Activated T-helper 17 cell treated with anti-CD3 and anti-CD28 coated beads, Interleukin-2, amount 50 U/mL, for 72 hours (primary cell): ENCODE data around the gene SIAH1. TPM values are rescaled to one million over a fixed set of nuclear protein-coding genes. Genes with fewer than 3 reads are reported as not detected.
A peak's percentile ranks its signal among the peaks of the same experiment; 100 is the strongest.

Experiments used
- ATAC-seq: fragments of 150-1000 bp; cut with Tn5 transposase; replicated peaks from 2 replicates; pipeline ENCODE4 v1.10.0; 2021; ENCODE audit warnings: mild to moderate bottlenecking, moderate library complexity
- H3K27ac Mint-ChIP-seq: one replicate; pipeline ENCODE4 v1.8.0; 2022; ENCODE audit warnings: mixed read lengths
- H3K27me3 Mint-ChIP-seq: one replicate; pipeline ENCODE4 v1.8.0; 2022; ENCODE audit warnings: mixed read lengths
- H3K36me3 Mint-ChIP-seq: one replicate; pipeline ENCODE4 v1.8.0; 2022; ENCODE audit warnings: low read depth, mild to moderate bottlenecking, mixed read lengths
- H3K4me1 Mint-ChIP-seq: one replicate; pipeline ENCODE4 v1.8.0; 2022; ENCODE audit warnings: mixed read lengths
- H3K4me3 Mint-ChIP-seq: one replicate; pipeline ENCODE4 v1.8.0; 2022; ENCODE audit warnings: mild to moderate bottlenecking, mixed read lengths
- H3K9me3 Mint-ChIP-seq: one replicate; pipeline ENCODE4 v1.8.0; 2022; ENCODE audit warnings: mixed read lengths
- total RNA-seq, 2 donors: library from RNA; stranded (reverse); gene quantifications; one replicate each; pipeline ENCODE4 v1.2.3, GENCODE V29; 2022

Gene SIAH1
- total RNA-seq, 2 donors from 2014 or later, result 15.0 to 16.5 TPM

DNA sequence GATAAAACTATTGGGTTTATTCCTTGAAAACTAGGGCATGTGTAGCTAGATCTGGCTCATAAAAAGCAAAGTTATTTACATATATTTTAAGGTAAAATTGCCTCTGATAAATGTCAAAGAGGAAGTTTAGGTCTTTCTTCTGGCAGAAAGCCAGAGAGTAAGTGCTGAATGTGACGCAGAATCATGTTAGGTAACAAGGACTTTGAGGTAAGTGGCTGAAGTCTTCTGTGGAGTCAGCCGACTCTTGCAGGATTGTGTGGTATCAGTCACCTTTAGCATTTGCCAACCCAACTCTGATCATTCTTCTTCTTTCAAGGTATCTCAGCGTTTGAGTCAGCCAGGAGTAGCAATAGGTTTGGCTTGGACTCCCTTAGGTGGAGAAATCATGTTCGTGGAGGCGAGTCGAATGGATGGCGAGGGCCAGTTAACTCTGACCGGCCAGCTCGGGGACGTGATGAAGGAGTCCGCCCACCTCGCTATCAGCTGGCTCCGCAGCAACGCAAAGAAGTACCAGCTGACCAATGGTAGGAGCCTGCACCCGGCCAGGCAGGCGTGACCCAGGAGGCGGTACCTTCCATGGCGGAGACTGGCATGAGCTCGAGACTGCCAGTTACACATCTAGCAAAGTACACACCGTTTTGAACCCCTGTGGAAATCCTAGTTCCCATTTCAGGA is 37.9 kb downstream of the SIAH1 start:
- Mint-ChIP-seq H3K27me3 (no peaks in the 10 kb centered on the region), H3K9me3 (no peaks in the 10 kb centered on the region), H3K27ac (no peak overlapping the region), H3K36me3 (peaks cover 72% of the 10 kb centered on the region), H3K4me3 (no peak overlapping the region), H3K4me1 (no peaks in the 10 kb centered on the region)
- no peak for ATAC-seq

DNA sequence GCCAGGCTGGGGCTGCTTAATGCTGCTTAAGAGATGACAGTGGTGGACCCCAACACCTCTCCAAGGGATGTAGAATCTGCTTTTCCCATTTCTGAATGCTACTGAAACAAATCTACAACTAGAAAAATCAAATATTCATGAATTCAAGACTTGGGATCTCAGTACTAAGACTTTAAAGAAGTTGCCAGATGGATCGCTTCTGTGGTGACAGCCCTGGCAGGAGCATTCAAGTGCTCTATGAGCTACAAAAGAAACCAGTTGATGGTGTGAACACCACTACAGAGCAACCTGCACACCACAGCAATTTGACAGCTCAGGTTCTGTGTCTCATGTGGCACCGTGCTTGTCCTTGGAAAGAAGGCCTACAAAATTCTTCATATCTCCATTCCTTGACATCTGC is 42.6 kb downstream of the SIAH1 start:
- H3K4me1 Mint-ChIP-seq, result peaks cover 18% of the 10 kb centered on the region
- H3K27me3 Mint-ChIP-seq, result no peaks in the 10 kb centered on the region
- no peak for ATAC-seq
- no peak overlapping the region for H3K4me3 Mint-ChIP-seq
- no peaks in the 10 kb centered on the region for H3K9me3 Mint-ChIP-seq
- H3K36me3 Mint-ChIP-seq, result peaks cover 71% of the 10 kb centered on the region
- peak overlapping the region; percentile 28 for H3K27ac Mint-ChIP-seq

DNA sequence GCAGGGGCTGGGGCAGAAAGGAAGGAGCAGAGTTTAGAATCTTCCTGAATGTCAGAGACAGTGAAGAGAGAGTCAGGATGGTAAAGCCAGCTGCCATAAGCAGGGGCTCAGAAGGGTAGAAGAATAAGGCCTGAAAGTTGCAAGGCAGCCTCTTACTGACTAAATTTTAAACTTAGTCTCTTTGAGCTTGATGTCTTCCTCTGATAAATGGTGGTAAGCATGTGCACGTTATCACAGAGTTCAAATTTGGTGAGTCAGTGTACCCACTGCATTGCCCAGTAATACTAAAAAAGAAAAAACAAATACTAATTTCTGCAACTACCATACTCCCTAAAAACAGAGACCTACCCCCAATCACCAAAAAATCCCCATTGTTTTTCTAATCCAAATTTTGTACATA is 45.2 kb downstream of the SIAH1 start:
- H3K4me3 Mint-ChIP-seq, result no peak overlapping the region
- H3K9me3 Mint-ChIP-seq, result no peaks in the 10 kb centered on the region
- peaks cover 81% of the 10 kb centered on the region for H3K36me3 Mint-ChIP-seq

DNA sequence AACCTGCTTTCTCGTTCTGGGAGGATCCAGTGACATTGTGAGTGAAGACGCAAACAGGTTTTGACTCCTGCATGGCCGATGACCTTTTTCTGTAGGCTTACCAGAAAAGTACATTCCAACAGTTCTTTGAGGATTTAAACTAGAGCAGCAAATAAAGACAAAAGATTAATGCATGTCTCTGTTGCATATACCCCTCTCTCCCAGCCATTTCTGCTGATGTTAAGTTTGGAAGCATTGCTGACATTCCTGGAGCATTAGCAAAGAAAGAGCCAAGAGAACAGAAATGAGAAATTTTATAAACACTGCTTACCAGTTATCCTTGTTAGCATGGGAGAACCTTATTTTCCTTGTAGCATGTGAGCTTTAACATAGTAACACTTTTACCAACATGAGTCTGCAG is 49.3 kb downstream of the SIAH1 start:
- H3K27ac Mint-ChIP-seq, result no peak overlapping the region
- H3K4me1 Mint-ChIP-seq, result peaks cover 18% of the 10 kb centered on the region
- no peak for ATAC-seq
- H3K36me3 Mint-ChIP-seq, result peaks cover 81% of the 10 kb centered on the region
- H3K27me3 Mint-ChIP-seq, result no peaks in the 10 kb centered on the region
- H3K4me3 Mint-ChIP-seq, result no peak overlapping the region
- no peaks in the 10 kb centered on the region for H3K9me3 Mint-ChIP-seq

More for the DNA sequence above, 45.2 kb downstream of the SIAH1 start:
- peak; percentile 35 for ATAC-seq
- peak overlapping the region; percentile 75 for H3K27ac Mint-ChIP-seq
- no peaks in the 10 kb centered on the region for H3K27me3 Mint-ChIP-seq
- peaks cover 18% of the 10 kb centered on the region for H3K4me1 Mint-ChIP-seq

DNA sequence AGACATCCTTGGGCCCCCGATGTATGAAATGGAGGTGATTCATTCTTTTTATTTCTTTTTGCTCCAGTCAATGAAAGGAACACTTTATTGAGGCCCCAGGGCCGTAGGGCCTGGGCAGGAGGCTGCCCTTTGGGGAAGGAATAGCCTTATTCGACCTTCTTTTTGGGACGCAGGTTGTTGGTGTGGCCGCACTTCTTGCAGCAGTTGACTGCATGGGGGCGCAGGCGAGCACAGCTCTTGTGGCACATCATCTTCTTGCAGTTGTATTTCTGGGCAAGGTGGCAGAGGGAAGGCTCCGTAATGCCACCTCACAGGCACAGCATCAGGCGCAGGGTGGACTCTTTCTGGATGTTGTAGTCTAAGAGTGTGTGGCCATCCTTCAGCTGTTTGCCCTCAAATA is 50.9 kb downstream of the SIAH1 start:
- no peak overlapping the region for H3K4me3 Mint-ChIP-seq
- ATAC-seq, result no peak
- H3K4me1 Mint-ChIP-seq, result peaks cover 10% of the 10 kb centered on the region
- peaks cover 70% of the 10 kb centered on the region for H3K36me3 Mint-ChIP-seq
- H3K9me3 Mint-ChIP-seq, result no peaks in the 10 kb centered on the region
- H3K27me3 Mint-ChIP-seq, result no peaks in the 10 kb centered on the region
- H3K27ac Mint-ChIP-seq, result no peak overlapping the region

DNA sequence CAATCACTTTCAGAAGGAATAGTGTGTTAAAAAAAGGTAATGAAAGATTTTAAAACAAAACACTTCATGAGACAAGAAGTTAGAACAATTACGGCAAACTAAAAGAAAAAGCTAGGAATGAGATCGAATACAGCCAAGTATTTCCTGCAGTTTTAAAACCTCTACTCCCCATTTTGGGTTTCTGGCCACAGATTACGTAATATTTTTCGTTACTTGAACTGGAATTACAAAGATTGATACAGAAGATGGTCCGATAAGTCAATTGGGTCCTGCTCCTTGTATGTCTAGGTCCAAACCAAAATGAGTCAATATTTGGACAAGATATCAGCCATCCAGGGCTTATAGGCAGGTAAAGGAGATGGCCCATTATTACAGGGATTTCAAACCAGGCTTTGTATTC is 52.2 kb downstream of the SIAH1 start:
- Mint-ChIP-seq H3K27me3 (no peaks in the 10 kb centered on the region), H3K4me1 (no peaks in the 10 kb centered on the region), H3K9me3 (no peaks in the 10 kb centered on the region), H3K4me3 (no peak overlapping the region), H3K27ac (no peak overlapping the region), H3K36me3 (peaks cover 58% of the 10 kb centered on the region)
- ATAC-seq, result no peak

DNA sequence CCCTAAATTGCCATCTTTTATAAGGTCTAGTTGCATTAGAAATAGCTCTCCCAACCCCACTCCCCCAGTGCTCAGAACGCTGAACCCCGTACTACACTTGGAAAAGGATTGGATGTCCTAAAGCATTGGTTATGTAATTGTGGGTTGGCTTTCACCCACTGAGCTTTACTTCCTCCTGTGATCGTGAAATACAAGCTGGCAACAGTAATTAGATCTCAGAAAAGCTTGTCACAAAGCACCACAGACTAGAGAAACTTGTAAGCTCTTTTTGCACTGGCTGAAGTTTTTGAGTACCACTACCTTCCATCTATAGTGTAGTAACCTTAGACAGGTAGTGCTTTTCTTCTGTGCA is 54.4 kb downstream of the SIAH1 start:
- no peak for ATAC-seq
- Mint-ChIP-seq H3K27me3 (no peaks in the 10 kb centered on the region), H3K9me3 (no peaks in the 10 kb centered on the region), H3K4me1 (peaks cover 4% of the 10 kb centered on the region), H3K27ac (no peak overlapping the region), H3K36me3 (peaks cover 46% of the 10 kb centered on the region), H3K4me3 (no peak overlapping the region)

DNA sequence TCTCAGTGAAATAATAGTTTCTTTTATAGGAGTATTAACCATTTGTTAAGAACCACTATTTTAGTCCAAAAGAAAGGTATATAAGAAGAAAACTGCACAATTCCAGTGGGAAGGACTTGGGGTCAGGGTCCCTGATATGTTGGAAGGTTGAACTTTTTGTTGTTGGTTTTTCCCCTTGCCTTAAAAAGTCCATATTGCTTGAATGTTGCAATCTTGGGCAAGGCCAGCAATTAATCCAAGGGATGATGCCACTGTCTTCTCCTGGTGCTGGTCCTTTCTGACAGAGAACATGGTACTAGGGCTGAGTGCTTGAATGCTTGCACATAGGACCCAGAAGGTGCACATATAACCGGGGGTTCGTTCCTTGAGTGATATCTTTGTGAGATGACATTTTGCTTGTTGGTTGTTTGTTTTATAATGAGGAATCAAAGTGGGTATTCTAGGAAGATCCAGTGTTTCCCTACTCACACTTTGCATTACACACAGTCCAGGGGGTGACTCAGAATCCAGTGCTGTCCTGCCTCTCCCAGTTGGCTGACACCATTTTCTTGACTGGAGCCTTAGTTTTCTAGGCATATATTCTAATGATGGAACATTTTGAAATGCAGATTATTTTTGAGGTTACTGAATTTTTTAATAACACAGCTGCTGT is 54.9 kb downstream of the SIAH1 start:
- peaks cover 43% of the 10 kb centered on the region for H3K36me3 Mint-ChIP-seq
- H3K4me1 Mint-ChIP-seq, result peaks cover 4% of the 10 kb centered on the region
- H3K27ac Mint-ChIP-seq, result no peak overlapping the region
- no peaks in the 10 kb centered on the region for H3K27me3 Mint-ChIP-seq
- no peaks in the 10 kb centered on the region for H3K9me3 Mint-ChIP-seq
- H3K4me3 Mint-ChIP-seq, result no peak overlapping the region
- ATAC-seq, result no peak

DNA sequence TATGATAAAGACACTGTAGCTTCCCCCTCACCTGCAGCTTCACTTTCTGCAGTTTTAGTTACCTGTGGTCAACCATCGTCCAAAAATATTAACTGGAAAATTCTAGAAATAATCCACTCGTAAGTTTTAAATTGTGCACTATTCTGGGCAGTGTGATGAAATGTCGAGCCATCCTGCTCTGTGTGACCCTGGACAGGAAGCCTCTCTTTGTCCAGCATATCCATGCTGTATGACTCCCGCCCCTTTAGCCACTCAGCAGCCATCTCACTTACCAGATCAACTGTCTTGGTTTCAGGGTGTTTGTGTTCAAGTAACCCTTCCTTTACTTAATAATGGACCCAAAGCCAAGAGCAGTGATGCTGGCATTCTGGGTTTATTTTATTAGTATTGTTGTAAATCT is 56.1 kb downstream of the SIAH1 start:
- ATAC-seq, result no peak
- Mint-ChIP-seq H3K4me1 (peaks cover 7% of the 10 kb centered on the region), H3K27ac (no peak overlapping the region), H3K36me3 (peaks cover 40% of the 10 kb centered on the region), H3K4me3 (no peak overlapping the region), H3K27me3 (no peaks in the 10 kb centered on the region), H3K9me3 (no peaks in the 10 kb centered on the region)

DNA sequence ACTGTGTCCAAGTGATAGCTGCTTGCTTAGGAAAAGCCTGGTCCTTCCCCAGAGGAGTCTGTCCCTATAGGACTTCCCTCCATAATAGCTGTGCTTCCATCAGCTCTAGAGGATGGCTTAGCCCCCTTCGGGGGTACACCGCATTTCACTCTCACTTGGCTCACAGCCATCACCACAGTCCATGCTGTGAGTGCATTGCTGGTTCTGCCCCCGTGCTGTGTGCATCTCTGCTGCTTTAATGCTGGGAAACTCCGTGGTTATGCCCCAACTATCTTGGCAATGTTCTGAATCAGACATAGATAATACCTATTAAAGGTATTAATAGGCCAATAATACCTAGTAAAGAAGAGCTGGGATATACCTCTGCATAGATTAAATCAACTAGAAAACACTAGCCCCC is 58.3 kb downstream of the SIAH1 start:
- H3K9me3 Mint-ChIP-seq, result no peaks in the 10 kb centered on the region
- no peak overlapping the region for H3K4me3 Mint-ChIP-seq
- no peaks in the 10 kb centered on the region for H3K27me3 Mint-ChIP-seq
- H3K36me3 Mint-ChIP-seq, result peaks cover 43% of the 10 kb centered on the region
- no peak overlapping the region for H3K27ac Mint-ChIP-seq
- peaks cover 8% of the 10 kb centered on the region for H3K4me1 Mint-ChIP-seq
- ATAC-seq, result no peak

DNA sequence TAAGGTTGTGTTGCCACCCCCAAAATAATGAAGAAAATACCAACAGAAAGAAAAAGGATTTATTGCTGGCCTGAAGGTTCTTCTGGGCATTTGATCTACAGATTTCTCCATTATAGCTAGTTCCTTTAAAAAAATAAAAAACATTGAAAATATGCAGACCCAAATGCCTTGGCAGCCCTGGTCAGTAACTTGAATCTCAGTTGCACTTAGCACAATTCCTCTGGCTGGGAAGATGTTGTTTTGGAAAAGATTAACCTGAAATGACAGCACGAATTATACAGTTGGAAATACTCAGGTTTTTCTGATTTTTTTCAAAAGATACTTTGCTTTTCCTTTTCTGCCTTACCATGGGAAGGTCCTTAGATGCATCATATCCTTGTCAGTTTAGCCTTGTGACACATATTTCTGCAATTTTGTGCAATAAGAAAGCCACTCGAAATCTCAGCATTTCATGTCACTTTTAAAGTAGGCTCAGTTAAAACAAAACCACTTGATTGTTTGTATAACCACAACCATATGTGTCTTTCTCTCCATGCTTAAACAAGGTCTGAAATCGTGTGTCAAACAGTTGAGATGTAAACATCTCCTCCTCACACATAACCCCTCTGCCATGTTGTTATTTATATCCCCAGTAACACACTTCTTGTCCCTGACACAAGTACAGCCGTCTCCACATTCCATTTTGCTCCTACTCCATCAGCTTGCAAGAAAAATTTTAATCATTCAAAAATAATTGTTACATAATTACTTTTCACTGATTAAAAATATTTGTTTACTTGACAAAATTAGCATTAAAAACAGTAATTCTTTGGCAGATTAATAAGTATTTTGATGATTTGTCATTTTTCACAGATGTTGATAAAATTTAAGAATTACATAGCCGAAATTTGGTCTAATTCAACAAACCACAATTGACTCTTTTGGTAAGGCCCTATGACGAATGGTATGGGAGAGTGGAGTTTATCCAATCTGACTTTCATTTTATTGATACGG is 61.1 kb downstream of the SIAH1 start:
- Mint-ChIP-seq H3K4me3 (no peak overlapping the region), H3K27ac (no peak overlapping the region), H3K4me1 (peaks cover 9% of the 10 kb centered on the region), H3K9me3 (no peaks in the 10 kb centered on the region), H3K36me3 (peaks cover 41% of the 10 kb centered on the region), H3K27me3 (no peaks in the 10 kb centered on the region)
- no peak for ATAC-seq

DNA sequence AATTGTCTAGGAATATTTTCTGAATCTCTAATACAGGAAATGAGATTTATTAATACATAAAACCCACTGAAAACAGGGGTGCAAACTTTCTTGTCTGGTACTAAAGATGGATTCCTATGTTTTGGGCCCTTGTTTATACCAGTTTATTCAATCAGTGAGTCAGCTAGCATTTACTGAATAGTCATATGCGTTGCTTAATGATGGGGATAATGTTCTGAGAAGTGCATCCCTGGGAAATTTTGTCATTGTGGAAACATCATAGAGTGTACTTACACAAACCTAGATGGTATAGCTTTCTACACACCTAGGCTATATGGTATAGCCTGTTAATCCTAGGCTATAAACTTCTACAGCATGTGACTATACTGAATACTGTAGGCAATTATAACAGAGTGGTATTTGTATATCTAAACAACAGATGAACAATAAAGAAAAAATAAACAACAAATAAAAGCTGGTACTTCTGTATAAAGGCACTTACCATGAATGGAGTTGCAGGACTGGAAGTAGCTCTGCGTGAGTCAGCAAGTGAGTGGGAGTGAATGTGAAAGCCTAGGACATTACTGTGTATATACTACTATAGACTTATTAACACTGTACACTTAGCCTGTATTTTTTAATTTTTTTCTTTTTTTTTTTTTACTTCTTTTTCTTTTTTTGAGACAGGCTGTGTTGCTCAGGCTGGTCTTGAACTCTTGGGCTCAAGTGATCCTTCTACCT is 63.7 kb downstream of the SIAH1 start:
- no peak overlapping the region for H3K4me3 Mint-ChIP-seq
- no peaks in the 10 kb centered on the region for H3K27me3 Mint-ChIP-seq
- H3K36me3 Mint-ChIP-seq, result peaks cover 46% of the 10 kb centered on the region
- H3K9me3 Mint-ChIP-seq, result no peaks in the 10 kb centered on the region
- ATAC-seq, result peak; percentile 77
- H3K27ac Mint-ChIP-seq, result no peak overlapping the region
- peaks cover 18% of the 10 kb centered on the region for H3K4me1 Mint-ChIP-seq

DNA sequence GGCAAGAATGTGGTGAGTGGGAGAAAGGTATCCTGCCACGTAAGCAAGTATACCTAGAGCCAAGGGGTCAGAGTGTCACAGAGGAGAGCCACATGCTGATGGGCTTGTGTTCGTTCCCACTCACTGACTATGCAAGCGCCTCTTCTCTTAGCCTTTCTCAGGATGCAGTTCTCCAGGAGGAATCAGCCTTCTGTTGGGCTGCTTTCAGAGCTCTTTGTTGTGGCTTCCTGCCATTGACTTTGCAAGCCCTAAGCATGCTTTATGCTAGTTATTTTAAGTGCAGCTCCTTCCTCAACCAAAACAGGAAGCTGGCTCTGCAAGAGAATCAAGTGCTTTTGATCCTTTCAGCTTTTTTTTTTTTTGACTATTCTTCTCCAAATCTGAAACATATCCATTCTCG is 66.6 kb downstream of the SIAH1 start:
- Mint-ChIP-seq H3K4me1 (peaks cover 13% of the 10 kb centered on the region), H3K27ac (peak overlapping the region; percentile 65), H3K36me3 (peaks cover 46% of the 10 kb centered on the region), H3K4me3 (peak overlapping the region; percentile 50), H3K9me3 (no peaks in the 10 kb centered on the region), H3K27me3 (no peaks in the 10 kb centered on the region)
- ATAC-seq, result peak; percentile 54

DNA sequence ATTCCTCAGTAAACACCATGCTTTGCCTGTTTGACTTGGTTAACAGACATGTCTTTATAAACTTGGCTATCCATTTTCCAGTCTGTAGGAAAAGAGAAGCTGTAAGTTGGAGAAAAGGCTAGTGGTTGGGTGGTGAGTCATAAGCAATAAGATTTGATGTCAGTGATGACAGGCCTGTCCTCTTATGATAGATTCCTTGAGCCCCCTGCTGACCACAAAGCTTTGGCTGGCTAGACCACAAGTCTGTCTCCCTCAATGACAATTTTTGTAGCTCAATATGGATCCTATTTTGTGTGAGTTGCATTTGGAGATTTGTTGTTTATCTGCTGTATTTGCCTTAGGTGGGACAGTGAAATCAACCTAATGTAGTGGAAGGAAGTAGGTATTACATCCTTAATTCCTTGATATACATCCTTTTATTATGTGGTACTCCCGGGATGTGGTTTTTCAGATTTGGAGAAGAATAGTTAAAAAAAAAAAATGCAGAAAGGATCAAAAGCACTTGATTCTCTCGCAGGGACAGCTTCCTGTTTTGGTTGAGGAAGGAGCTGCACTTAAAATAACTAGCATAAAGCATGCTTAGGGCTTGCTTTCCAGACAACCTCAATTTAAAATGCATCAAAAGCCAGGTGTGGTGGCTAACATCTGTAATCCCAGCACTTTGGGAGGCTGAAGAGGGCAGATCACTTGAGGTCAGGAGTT is 67.4 kb downstream of the SIAH1 start:
- H3K27ac Mint-ChIP-seq, result peak overlapping the region; percentile 46
- peaks cover 13% of the 10 kb centered on the region for H3K4me1 Mint-ChIP-seq
- H3K9me3 Mint-ChIP-seq, result no peaks in the 10 kb centered on the region
- no peaks in the 10 kb centered on the region for H3K27me3 Mint-ChIP-seq
- peak overlapping the region; percentile 45 for H3K4me3 Mint-ChIP-seq
- peaks cover 50% of the 10 kb centered on the region for H3K36me3 Mint-ChIP-seq
- peak; percentile 81 for ATAC-seq
